Measurements from ENCODE around the gene NFE2.
"Not testable (repeated sequence)": the region's sequence is repeated elsewhere in the genome, so short reads cannot be mapped to it uniquely, and the experiment has no call there.

The NFE2 gene

GRCh38 chr12:54300732-54301427 is at the start of gene NFE2:
Gene NFE2, minus strand, starts transcription at chr12:54301015. Its CDS starts 5,767 bp downstream, at chr12:54295248.
- peak; percentile 52 for DNase-seq

- no peak for DNase-seq
These were observed 48.9 kb upstream of the NFE2 start for GRCh38 chr12:54349679-54350078.

GRCh38 chr12:54349036-54349435 is 48.2 kb upstream of the NFE2 start:
- no peak for DNase-seq

GRCh38 chr12:54341378-54342300 is 40.8 kb upstream of the NFE2 start:
- DNase-seq, result no peak

GRCh38 chr12:54340846-54341245 is 40.0 kb upstream of the NFE2 start:
- DNase-seq, result no peak

GRCh38 chr12:54338698-54339296 is 38.0 kb upstream of the NFE2 start:
- DNase-seq, result no peak

- no peak for DNase-seq
These were observed 37.2 kb upstream of the NFE2 start for GRCh38 chr12:54337854-54338650.

GRCh38 chr12:54337280-54337842 is 36.5 kb upstream of the NFE2 start:
- DNase-seq, result no peak

GRCh38 chr12:54333420-54334034 is 32.7 kb upstream of the NFE2 start:
- no peak for DNase-seq

- DNase-seq, result no peak
These were observed 30.6 kb upstream of the NFE2 start for GRCh38 chr12:54331461-54331860.

- DNase-seq, result no peak
These were observed 29.6 kb upstream of the NFE2 start for GRCh38 chr12:54330442-54330841.

- DNase-seq, result no peak
These were observed 28.9 kb upstream of the NFE2 start for GRCh38 chr12:54329759-54330158.

GRCh38 chr12:54328595-54329337 is 28.0 kb upstream of the NFE2 start:
- no peak for DNase-seq

GRCh38 chr12:54325442-54326109 is 24.8 kb upstream of the NFE2 start:
- not testable (repeated sequence) for DNase-seq

- DNase-seq, result peak; percentile 99
These were observed 24.0 kb upstream of the NFE2 start, which contains the start of gene COPZ1 for GRCh38 chr12:54324617-54325441. Gene COPZ1, plus strand, starts transcription at chr12:54325131. Its CDS starts 33 bp downstream, at chr12:54325164.

GRCh38 chr12:54321363-54321762 is 20.5 kb upstream of the NFE2 start:
- no peak for DNase-seq

- DNase-seq, result not testable (repeated sequence)
These were observed 11.5 kb upstream of the NFE2 start for GRCh38 chr12:54312309-54312708.

GRCh38 chr12:54311051-54311450 is 10.2 kb upstream of the NFE2 start:
- DNase-seq, result no peak

- DNase-seq, result peak; percentile 92
These were observed 6.3 kb upstream of the NFE2 start for GRCh38 chr12:54306925-54307741.
